ENCODE measurements around the gene PARP12. TPM values are rescaled to one million over a fixed set of nuclear protein-coding genes. Genes with fewer than 3 reads are reported as not detected.

Gene PARP12
- total and polyA plus RNA-seq, 2 of the 13 experiments (the other 11 are each of a cell fraction or from before 2014, with no cell fraction given): 15.5 to 35.2 TPM

DNA sequence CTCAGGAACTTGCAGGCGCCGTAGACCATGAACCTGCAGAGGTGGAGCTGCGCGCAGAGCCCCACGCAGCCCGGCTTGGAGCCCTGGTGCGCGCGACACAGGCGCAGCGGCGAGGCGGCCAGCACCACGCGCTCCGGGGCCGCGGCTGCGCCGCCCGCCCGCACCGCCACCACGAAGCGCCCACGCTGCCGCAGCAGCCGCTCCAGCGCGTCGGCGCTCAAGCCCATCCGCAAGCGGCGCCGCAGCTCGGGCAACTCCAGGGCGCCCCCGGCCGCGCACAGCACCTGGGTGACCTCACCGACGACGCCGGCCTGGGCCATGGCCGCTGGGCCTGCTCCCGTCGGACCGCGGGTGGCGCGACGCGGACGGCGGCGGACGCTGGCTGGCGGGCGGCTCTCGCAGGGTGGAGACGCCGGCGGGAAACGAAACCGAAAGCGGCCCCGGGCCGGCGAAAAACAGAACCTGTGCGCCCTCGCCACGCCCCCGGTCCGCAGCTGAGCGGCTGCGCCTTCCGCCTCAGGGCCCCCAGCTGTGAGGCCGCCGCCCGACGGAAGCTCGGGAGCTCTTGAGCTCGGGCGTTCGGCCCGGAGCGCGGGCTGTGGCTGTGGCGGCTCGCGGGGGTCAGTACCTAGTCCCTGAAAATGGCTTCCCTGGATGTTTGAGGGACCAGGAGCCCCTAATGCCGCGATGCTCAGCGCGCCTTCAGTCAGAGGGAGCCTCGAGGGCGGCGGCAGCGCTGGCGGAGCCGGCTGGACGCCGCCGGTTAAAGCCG is at the start of gene PARP12 (continued):
- TF ChIP-seq, protein P1, sequence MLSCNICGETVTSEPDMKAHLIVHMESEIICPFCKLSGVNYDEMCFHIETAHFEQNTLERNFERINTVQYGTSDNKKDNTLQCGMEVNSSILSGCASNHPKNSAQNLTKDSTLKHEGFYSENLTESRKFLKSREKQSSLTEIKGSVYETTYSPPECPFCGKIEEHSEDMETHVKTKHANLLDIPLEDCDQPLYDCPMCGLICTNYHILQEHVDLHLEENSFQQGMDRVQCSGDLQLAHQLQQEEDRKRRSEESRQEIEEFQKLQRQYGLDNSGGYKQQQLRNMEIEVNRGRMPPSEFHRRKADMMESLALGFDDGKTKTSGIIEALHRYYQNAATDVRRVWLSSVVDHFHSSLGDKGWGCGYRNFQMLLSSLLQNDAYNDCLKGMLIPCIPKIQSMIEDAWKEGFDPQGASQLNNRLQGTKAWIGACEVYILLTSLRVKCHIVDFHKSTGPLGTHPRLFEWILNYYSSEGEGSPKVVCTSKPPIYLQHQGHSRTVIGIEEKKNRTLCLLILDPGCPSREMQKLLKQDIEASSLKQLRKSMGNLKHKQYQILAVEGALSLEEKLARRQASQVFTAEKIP (CRISPR knock-in tag; IDR thresholded peaks at IDR 0.05; ENCODE audit: borderline replicate concordance): no peak
- TF ChIP-seq ESRRA (CRISPR knock-in tag; IDR thresholded peaks at IDR 0.05; ENCODE audit: low read depth) (no peak), HNRNPK (IDR thresholded peaks at IDR 0.05; ENCODE audit: low read depth, low read length, poor library complexity, severe bottlenecking) (peak; percentile 90), HIVEP1 (CRISPR knock-in tag; IDR thresholded peaks at IDR 0.05) (0 out of 2 replicates have a peak, but pooled peaks have one; percentile 29), SMAD9 (CRISPR knock-in tag; IDR thresholded peaks at IDR 0.05) (no peak), MTF1 (CRISPR knock-in tag; IDR thresholded peaks at IDR 0.05) (no peak), IKZF1 (IDR thresholded peaks at IDR 0.05) (no peak), KDM1A (CRISPR knock-in tag; IDR thresholded peaks at IDR 0.05) (no peak), ZFP62 (CRISPR knock-in tag; IDR thresholded peaks at IDR 0.05) (no peak)
- TF ChIP-seq, protein P2, sequence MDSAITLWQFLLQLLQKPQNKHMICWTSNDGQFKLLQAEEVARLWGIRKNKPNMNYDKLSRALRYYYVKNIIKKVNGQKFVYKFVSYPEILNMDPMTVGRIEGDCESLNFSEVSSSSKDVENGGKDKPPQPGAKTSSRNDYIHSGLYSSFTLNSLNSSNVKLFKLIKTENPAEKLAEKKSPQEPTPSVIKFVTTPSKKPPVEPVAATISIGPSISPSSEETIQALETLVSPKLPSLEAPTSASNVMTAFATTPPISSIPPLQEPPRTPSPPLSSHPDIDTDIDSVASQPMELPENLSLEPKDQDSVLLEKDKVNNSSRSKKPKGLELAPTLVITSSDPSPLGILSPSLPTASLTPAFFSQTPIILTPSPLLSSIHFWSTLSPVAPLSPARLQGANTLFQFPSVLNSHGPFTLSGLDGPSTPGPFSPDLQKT (CRISPR knock-in tag; IDR thresholded peaks at IDR 0.05; ENCODE audit: borderline replicate concordance): no peak
- TF ChIP-seq, protein P3, sequence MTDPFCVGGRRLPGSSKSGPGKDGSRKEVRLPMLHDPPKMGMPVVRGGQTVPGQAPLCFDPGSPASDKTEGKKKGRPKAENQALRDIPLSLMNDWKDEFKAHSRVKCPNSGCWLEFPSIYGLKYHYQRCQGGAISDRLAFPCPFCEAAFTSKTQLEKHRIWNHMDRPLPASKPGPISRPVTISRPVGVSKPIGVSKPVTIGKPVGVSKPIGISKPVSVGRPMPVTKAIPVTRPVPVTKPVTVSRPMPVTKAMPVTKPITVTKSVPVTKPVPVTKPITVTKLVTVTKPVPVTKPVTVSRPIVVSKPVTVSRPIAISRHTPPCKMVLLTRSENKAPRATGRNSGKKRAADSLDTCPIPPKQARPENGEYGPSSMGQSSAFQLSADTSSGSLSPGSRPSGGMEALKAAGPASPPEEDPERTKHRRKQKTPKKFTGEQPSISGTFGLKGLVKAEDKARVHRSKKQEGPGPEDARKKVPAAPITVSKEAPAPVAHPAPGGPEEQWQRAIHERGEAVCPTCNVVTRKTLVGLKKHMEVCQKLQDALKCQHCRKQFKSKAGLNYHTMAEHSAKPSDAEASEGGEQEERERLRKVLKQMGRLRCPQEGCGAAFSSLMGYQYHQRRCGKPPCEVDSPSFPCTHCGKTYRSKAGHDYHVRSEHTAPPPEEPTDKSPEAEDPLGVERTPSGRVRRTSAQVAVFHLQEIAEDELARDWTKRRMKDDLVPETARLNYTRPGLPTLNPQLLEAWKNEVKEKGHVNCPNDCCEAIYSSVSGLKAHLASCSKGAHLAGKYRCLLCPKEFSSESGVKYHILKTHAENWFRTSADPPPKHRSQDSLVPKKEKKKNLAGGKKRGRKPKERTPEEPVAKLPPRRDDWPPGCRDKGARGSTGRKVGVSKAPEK (CRISPR knock-in tag; IDR thresholded peaks at IDR 0.05; ENCODE audit: borderline replicate concordance): no peak
- TF ChIP-seq, protein P4, sequence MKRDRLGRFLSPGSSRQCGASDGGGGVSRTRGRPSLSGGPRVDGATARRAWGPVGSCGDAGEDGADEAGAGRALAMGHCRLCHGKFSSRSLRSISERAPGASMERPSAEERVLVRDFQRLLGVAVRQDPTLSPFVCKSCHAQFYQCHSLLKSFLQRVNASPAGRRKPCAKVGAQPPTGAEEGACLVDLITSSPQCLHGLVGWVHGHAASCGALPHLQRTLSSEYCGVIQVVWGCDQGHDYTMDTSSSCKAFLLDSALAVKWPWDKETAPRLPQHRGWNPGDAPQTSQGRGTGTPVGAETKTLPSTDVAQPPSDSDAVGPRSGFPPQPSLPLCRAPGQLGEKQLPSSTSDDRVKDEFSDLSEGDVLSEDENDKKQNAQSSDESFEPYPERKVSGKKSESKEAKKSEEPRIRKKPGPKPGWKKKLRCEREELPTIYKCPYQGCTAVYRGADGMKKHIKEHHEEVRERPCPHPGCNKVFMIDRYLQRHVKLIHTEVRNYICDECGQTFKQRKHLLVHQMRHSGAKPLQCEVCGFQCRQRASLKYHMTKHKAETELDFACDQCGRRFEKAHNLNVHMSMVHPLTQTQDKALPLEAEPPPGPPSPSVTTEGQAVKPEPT (CRISPR knock-in tag; IDR thresholded peaks at IDR 0.05; ENCODE audit: low read depth): no peak
- TF ChIP-seq, protein P5, sequence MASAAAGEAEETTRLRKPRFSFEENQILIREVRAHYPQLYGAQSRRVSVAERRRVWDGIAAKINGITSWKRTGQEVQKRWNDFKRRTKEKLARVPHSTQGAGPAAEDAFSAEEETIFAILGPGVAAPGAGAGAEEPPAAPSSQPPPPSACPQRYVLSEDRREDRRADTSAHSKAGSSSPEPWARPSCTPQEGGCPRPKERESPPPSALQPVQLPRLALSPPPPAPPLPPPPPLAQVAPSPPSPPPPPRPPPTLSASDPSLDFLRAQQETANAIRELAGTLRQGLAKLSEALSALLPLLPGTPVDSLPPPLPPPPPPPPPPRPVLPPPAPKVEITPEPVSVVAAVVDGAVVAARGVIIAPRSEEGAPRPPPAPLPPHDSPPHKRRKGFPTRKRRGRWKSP (CRISPR knock-in tag; IDR thresholded peaks at IDR 0.05): no peak
- TF ChIP-seq, protein P6, sequence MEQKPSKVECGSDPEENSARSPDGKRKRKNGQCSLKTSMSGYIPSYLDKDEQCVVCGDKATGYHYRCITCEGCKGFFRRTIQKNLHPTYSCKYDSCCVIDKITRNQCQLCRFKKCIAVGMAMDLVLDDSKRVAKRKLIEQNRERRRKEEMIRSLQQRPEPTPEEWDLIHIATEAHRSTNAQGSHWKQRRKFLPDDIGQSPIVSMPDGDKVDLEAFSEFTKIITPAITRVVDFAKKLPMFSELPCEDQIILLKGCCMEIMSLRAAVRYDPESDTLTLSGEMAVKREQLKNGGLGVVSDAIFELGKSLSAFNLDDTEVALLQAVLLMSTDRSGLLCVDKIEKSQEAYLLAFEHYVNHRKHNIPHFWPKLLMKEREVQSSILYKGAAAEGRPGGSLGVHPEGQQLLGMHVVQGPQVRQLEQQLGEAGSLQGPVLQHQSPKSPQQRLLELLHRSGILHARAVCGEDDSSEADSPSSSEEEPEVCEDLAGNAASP (CRISPR knock-in tag; IDR thresholded peaks at IDR 0.05; ENCODE audit: borderline replicate concordance): no peak
- TF ChIP-seq, protein P7, sequence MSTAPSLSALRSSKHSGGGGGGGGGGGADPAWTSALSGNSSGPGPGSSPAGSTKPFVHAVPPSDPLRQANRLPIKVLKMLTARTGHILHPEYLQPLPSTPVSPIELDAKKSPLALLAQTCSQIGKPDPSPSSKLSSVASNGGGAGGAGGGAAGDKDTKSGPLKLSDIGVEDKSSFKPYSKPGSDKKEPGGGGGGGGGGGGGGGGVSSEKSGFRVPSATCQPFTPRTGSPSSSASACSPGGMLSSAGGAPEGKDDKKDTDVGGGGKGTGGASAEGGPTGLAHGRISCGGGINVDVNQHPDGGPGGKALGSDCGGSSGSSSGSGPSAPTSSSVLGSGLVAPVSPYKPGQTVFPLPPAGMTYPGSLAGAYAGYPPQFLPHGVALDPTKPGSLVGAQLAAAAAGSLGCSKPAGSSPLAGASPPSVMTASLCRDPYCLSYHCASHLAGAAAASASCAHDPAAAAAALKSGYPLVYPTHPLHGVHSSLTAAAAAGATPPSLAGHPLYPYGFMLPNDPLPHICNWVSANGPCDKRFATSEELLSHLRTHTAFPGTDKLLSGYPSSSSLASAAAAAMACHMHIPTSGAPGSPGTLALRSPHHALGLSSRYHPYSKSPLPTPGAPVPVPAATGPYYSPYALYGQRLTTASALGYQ (CRISPR knock-in tag; IDR thresholded peaks at IDR 0.05): peak; percentile 57; the same call in 1 of the 2 replicates
